NCI-H1436 treated with DMSO at 0.1 percent for 48 hours (cell line): ENCODE data around the gene PIK3CG.
"Not testable (repeated sequence)": the region's sequence is repeated elsewhere in the genome, so short reads cannot be mapped to it uniquely, and the experiment has no call there.

Experiments used
- DNase-seq: peaks from one replicate; lab custom pipeline; 2025; lab: John Stamatoyannopoulos, UW

PIK3CG gene

DNA sequence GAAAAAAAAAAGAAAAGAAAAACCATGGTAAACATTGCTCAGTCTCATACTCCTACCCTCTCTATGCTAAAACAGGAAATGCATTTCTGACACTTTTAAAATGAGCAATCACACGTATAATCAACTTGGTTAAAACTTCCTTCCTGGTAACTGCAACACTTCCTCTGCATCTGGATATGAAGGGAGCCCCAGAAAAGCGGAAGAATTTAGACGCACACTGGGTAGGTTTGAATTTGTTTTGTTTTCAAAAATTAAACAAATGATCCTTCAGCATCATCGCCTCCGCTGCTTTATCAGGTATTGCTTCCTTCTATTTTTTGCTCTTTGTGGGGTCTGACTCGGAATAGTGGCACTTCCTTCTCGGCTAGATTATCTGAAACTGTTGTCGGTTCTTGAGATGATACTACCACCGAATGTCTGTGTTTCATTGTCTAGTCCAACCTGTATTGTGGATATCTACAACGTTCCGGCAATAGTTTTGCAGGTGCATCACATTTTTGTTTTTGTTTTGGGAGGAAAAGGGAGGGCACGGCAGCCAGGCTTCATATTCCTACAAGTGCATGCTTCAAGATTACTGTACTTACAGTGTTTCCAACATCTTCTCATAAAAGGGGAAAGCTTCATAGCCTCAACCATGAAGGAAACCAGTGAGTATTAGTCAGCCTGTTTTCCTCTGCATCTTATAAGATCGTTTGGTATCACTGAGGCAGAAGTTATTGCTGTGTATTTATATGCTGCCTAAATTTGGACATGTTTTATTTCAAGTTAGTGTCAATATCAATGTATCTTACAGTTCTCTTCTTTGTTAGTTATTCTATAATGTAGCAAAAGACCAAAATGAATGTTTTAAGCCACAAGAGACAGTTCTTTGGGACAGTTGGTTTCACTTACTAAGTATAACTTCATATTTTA is at the start of gene PIK3CG:
Gene PIK3CG, plus strand, starts transcription at position 153 of the 912 bp plus-strand sequence. CDS start 2,280 bp downstream, outside the sequence.
- no peak for DNase-seq

DNA sequence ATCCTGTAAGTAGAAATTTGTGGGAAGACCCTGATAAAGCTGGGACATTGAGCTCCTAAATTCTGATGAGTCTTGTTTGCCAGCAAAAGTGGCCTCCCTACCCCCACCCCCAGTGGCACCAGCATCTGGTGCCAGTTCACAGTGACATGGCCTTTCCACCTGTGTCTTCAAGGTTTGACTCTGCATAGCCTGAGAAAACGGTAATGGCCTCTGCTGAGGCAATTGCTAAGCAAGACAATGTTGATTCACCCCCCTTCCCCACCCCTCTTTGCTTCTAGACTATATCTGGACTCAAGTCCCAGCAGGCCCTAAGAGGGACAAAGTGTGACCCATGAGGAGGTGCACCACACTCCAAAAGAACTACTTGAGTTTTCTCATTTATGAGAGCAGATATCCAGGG is 48.0 kb upstream of the PIK3CG start:
- DNase-seq, result no peak

DNA sequence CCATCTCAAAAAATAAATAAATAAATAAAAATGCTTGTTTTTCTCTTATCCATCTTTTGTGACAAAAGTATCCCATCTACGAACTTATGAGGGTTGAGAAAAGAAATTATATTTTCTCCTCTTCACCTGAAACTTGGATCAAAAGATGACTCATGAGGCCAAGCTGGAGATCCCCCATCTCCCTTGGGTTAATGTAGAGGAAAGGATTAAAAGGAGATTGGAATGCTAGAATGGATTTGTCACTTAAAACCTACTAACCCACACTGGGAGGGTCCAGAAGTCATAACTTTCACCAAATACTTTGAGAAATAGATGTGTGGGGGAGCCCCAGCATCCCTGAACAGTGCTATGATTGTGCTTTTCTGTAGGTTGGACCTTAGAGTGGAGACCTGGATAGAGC is 46.3 kb upstream of the PIK3CG start:
- no peak for DNase-seq

DNA sequence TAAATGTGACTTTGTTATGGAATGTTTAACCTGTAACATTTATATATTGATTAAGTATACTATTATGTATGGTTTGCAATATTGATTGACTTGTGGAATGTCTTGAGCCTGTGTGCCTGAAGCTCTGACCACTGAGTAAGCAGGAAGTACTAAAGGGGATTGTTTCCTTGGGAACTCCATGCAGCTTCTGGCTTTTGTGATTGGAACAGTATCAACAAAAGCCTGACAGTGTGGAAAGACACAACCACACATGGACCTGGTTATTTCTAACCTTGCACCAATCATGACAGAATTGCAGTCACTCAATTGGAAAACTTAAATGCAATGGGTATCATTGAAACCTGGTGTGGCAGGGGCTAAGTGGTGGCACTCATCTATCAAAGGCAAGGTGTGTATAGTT is 45.5 kb upstream of the PIK3CG start:
- no peak for DNase-seq

DNA sequence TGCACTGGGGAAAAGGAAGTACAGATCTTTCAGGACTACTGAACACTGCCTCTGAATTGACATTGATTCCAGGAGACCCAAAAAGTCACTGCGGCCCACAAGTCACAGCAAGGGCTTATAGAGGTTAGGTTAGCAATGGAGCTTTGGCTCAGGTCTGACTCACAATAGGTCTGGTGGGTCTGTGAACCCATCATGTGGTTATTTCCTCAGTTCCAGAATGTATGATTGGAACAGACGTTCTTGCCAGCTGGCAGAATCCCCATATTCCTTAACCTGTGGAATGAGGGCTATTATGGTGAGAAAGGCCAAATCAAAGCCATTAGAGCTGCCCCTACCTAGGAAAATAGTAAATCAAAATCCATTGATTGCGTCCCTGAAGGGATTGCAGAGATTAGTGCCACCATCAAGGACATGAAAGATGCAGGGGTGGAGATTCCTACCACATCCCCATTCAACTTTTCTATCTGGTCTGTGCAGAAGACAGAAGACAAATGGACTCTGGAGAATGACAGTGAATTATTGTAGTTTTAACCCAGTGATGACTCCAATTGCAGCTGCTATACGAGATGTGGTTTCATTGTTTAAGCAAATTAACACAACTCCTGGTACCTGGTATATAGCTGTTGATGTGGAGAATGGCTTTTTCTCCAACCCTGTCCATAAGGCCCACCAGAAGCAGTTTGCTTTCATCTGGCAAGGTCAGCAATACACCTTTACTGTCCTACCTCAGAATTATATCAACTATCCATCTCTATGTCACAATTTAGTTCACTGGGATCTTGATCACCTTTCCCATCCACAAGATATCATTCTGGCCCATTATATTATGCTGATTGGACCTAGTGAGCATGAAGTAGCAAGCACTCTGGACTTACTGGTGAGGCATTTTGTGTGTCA is 44.5 kb upstream of the PIK3CG start:
- no peak for DNase-seq

DNA sequence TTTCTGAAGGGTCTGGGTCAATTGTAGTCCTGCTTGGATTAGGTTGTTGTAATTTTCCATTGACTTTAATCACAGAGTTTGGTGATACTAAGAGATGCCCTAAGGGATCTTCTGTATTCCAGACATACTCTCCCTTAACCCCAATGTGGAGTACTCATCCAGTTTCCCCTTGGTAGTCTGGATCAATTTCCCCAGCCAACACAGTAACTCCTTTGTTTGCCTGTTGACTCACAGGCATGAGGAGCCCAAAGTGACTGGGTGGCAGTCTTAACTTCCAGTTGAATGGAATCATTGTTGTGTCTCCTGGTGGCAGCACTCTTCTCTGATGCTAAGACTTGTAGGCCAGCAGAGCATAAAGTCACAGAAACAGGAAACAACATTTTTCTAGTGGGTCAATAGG is 41.5 kb upstream of the PIK3CG start:
- no peak for DNase-seq

DNA sequence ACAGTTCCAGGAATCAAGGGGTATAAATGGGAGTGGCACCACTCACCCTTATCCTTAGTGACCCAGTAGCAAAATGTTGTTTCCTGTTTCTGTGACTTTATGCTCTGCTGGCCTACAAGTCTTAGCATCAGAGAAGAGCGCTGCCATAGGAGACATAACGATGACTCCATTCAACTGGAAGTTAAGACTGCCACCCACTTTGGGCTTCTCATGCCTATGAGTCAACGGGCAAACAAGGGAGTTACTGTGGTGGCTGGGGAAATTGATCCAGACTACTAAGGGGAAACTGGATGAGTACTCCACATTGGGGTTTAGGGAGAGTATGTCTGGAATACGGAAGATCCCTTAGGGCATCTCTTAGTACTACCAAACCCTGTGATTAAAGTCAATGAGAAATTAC is 40.6 kb upstream of the PIK3CG start:
- no peak for DNase-seq

DNA sequence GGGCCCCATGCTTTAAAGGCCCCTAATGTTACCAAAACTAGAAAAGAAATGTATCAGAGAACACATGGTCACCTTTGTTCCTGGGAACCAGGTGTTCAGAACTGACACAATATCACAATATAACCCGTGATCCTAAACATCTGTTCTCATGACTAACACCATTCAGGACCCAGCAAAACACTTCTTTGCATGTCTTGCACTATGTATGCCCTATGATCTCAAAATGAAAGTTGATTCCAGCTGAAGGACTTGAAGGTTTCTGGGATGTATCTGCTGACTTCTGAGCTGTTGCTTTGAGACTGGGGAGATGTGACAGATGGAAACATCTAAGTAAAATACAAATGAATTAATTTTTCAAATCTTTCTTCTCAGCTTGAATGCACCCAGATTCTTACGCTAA is 37.5 kb upstream of the PIK3CG start:
- DNase-seq, result no peak

DNA sequence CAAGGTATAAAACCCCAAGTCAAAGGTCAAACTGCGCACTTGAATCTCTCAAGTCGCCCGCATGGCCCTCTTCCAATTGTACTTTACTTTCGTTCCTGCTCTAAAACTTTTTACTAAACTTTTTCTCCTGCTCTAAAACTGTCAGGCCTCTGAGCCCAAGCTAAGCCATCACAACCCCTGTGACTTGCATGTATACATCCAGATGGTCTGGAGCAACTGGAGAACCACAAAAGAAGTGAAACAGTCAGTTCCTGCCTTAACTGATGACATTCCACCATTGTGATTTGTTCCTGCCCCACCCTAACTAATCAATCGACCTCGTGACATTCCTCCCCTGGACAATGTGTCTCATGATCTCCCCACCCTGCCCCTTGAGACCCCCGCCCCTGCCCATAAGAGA is 35.6 kb upstream of the PIK3CG start:
- no peak for DNase-seq

DNA sequence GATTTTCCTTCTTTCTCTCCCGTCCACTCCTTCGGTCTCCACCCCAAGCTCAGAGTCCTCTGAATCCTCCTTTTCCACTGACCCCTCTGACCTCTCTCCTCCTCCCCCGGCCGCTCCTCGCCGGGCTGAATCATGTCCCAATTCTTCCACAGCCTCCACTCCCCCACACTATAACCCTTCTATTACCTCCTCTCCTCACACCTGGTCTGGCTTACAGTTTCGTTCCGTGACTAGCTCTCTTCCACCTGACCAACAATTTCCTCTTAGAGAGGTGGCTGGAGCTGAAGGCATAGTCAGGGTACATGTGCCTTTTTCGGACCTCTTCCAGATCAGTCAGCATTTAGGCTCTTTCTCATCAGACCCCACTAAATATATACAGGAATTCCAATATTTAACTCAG is 34.2 kb upstream of the PIK3CG start:
- not testable (repeated sequence) for DNase-seq

DNA sequence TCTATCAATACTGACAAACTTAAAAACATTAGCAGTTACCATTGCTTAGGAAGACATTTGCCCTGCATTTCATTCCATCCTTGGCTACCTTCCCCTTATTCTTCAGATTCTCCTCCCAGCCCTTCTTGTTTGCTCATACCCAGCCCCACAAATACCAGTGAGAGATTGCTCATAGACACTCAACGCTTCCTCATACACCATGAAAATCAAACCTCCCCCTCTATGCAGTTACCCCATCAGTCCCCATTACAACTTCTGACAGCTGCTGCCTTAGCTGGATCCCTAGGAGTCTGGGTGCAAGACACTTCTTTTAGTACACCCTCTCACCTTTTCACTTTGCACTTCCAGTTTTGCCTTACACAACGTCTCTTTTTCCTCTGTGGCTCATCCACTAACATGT is 28.3 kb upstream of the PIK3CG start:
- DNase-seq, result no peak

DNA sequence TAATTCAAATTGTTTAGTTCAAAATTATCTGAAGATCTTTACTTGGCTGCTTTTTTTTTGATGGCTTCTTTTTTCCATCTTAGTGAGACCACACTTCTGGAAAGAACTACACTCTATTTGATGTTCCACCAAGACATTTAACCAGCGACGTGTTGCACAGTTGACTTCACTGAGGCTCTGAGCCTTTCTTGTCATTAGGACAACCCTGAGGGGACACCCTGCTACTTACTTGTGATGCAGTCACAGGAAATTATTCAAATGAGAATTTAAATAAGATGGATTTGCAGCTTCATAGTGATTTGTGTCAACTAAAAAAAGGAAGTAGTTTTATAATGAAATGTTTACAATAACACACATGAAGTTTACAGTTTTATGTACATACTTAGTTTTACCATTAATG is 25.6 kb upstream of the PIK3CG start:
- no peak for DNase-seq

DNA sequence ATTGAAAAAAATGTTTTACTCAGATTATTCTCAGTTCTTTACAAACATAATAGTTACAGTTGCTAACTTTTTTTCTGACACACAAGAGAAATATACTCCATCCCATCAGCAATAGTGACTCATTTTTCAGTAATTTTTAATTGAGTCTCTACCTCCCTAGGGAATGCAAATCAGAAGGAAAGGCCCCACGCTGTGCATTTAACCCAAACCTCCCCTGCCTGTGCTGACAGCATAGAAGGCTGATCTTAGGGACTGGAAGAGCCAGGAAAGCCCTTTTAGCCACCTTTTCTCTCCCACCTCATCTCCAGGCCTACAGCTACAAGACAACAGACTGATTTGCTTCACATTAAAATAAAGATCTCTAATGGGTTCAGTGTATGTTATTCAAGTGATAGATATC is 24.7 kb upstream of the PIK3CG start:
- no peak for DNase-seq

DNA sequence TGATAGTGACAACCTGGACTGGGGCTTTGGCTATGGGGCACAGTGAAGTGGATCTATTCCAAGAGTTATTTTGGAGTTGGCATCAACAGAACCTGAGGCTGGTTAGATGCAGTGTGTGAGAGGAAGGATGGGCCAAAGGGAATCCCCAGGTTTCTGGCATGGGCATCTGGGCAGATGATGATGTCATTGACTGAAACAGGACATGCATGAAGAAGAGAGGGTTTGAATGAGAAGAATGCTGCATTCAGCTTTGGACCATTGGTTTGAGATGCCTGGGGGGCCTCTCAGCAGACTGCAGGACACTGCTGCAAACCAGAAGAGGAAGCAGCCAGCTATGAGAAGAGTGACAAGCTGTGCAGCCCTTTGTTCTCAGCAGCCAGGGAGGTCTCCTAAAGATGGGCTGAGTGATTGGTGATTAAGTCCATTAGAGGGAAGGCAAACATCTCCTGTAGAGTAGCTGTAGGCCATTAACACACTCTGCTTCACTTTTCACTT is 23.1 kb upstream of the PIK3CG start:
- DNase-seq, result no peak

DNA sequence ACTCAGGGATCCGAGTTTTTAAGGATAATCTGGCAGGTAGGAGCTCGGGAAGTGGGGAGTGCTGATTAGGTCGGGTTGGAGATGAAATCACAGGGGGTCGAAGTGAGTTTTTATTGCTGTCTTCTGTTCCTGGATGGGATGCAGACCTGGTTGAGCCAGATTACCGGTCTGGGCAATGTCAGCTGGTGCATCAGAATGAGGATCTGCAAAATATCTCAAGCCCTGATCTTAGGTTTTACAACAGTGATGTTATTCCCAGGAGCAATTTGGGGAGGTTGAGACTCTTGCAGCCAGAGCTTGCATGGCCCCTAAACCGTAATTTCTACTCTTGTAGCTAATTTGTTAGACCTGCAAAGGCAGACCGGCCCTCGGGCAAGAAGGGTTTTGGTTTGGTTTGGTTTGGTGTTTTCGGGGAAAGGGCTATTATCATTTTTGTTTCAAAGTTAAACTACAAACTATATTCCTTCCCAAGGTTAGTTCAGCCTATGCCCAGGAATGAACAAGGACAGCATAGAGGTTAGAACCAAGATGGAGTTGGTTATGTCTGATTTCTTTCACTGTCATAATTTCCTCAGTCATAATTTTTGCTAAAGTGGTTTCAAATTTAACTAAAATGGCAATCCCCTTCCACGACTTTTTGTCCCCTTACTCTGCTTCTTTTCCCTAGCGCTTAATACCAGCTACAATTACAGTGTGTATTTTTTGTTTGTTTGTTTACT is 20.6 kb upstream of the PIK3CG start:
- no peak for DNase-seq

DNA sequence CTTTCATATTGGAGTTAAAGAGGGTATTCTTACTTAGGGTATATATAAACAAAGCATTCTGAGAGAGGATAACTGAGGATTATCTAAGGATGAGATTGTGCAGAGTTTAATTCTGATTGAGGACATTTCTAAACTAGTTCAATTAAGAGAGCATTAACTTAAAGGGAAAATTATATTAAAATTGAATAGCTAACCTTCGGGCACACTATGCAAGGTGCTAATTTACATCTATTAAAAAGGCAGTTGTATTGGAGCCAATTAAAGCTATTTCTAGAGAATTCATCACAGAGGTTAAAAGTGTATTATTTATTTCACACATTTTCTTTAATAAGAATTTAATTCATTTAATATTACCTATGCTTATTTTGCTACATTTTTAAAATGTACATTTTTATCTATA is 17.0 kb upstream of the PIK3CG start:
- no peak for DNase-seq

DNA sequence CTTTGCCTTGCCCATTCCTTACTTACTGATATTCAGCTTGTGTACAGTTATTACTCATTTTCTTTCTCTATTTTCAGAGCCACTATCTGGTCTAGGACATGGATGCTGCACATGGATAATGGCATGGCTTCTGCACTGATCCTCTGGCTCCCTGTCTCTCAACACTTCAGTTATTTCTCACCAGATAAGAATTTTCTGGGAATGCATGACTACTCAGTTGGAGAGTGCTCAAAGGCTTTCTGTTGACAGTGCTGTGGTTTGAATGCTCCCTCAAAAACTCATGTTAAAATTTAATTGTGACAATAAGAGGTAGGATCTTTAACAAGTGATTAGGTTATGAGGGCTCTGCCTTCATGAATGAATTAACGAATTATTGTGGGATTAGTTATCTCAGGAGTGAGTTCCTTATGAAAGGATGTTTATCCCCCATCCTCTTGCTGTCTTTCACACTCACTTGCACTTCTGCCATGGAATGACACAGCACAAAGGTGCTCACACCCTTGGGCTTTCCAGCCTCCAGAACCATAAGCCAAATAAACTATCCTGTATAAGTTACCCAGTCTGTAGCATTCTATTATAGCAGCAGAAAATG is 16.1 kb upstream of the PIK3CG start:
- no peak for DNase-seq

DNA sequence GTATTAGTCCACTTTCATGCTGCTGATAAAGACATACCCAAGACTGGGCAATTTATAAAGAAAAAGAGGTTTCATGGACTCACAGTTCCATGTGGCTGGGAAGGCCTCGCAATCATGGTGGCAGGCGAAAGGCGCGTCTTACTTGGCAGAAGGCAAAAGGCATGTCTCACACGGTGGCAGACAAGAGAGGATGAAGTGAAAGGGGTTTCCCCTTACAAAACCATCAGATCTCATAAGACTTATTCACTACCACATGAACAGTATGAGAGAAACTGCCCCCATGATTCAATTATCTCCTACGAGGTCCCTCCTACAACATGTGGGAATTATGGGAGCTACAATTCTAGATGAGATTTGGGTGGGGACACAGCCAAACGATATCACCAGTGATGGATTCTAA is 13.4 kb upstream of the PIK3CG start:
- DNase-seq, result not testable (repeated sequence)

DNA sequence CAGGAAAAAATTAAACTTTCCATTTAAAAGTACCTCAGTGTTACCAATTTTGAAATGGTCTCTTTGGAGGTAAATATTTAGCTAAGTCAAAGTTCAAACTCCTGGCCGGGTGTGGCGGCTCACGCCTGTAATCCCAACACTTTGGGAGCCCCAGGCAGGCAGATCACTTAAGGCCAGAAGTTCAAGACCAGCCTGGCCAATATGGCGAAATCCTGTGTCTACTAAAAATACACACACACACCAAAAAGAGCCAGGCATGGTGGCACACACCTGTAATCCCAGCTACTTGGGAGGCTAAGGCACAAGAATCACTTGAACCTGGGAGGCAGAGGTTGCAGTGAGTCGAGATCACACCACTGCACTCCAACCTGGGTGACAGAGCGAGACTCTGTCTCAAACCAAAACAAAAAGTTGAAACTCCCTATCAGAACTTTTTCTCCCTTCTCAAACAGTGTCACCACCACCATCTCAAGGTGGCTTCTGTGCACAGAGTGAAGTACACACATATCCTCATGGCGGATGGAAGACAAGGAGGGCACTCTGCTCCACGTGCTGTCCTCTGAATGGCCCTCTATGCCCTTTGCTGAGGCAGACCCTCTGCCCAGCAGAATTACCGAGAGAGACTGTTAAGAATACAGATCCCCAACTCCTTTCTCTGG is 11.7 kb upstream of the PIK3CG start:
- DNase-seq, result no peak

DNA sequence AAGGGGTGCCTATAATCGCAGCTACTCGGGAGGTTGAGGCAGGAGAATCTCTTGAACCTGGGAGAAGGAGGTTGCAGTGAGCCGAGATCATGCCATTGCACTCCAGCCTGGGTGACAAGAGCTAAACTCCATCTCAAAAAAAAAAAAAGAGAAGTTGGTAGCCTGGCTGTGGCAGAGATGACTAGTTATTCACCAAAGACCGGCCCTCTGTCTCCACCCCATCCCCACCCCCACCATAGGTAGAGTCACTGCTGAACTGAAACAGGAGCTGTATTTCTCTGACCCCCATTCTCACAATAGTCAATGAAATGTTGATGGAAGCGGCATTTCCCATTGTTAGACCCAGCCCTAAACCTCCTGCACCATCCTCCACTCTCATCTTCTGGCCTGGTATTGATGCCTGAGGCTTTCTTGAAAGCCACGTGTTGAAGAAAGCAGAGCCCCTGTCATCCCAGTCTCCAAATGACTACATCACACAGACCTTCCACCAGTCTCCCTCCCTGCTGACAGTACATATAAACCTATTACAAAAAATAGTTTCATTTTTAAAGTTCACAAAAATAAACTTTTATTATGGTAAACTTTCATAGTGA is 9.4 kb upstream of the PIK3CG start:
- no peak for DNase-seq
